A204.1 (cell line): ENCODE data around the gene NBPF3.
"Not testable (repeated sequence)": the region's sequence is repeated elsewhere in the genome, so short reads cannot be mapped to it uniquely, and the experiment has no call there.

ENCODE experiments used
- FAIRE-seq: peaks from 2 replicates; lab custom pipeline; 2012; peaks lifted over from hg19 to GRCh38; lab: Jason Lieb, UNC

The NBPF3 gene

GRCh38 chr1:21439721-21440629 is at the start of gene NBPF3:
TSS of gene NBPF3 (plus strand) at chr1:21440137. CDS start at chr1:21445087, 4,950 bp downstream.
- no peak for FAIRE-seq

GRCh38 chr1:21391497-21391896 is 48.4 kb upstream of the NBPF3 start:
- no peak for FAIRE-seq

- no peak for FAIRE-seq
Measured at GRCh38 chr1:21392587-21393263, 47.2 kb upstream of the NBPF3 start.

- FAIRE-seq = peak; percentile 56
Measured at GRCh38 chr1:21396516-21396915, 43.4 kb upstream of the NBPF3 start.

- FAIRE-seq = no peak
Measured at GRCh38 chr1:21397813-21398188, 42.1 kb upstream of the NBPF3 start.

- FAIRE-seq = not testable (repeated sequence)
Measured at GRCh38 chr1:21401726-21402346, 38.1 kb upstream of the NBPF3 start.

GRCh38 chr1:21406659-21407058 is 33.3 kb upstream of the NBPF3 start:
- FAIRE-seq = no peak

- not testable (repeated sequence) for FAIRE-seq
Measured at GRCh38 chr1:21409897-21410296, 30.0 kb upstream of the NBPF3 start.

- FAIRE-seq = no peak
Measured at GRCh38 chr1:21414015-21414414, 25.9 kb upstream of the NBPF3 start.

GRCh38 chr1:21420378-21420777 is 19.6 kb upstream of the NBPF3 start:
- not testable (repeated sequence) for FAIRE-seq

- FAIRE-seq = not testable (repeated sequence)
Measured at GRCh38 chr1:21421307-21421706, 18.6 kb upstream of the NBPF3 start.

GRCh38 chr1:21427798-21428480 is 12.0 kb upstream of the NBPF3 start:
- FAIRE-seq = not testable (repeated sequence)

GRCh38 chr1:21428481-21429073 is 11.4 kb upstream of the NBPF3 start:
- not testable (repeated sequence) for FAIRE-seq

- FAIRE-seq = not testable (repeated sequence)
Measured at GRCh38 chr1:21429210-21429609, 10.7 kb upstream of the NBPF3 start.

- FAIRE-seq = not testable (repeated sequence)
Measured at GRCh38 chr1:21430875-21431274, 9.1 kb upstream of the NBPF3 start.

- no peak for FAIRE-seq
Measured at GRCh38 chr1:21434394-21434793, 5.5 kb upstream of the NBPF3 start.

- no peak for FAIRE-seq
Measured at GRCh38 chr1:21435646-21436487, 4.1 kb upstream of the NBPF3 start.

GRCh38 chr1:21436488-21437340 is 3.2 kb upstream of the NBPF3 start:
- no peak for FAIRE-seq

- FAIRE-seq = no peak
Measured at GRCh38 chr1:21437341-21437640, 2.6 kb upstream of the NBPF3 start.

- FAIRE-seq = not testable (repeated sequence)
Measured at GRCh38 chr1:21438646-21439312, 1.2 kb upstream of the NBPF3 start.
